Left ventricle myocardium superior (tissue), 1 donor: ENCODE results near the gene MELTF. TPM values are rescaled to one million over a fixed set of nuclear protein-coding genes. Genes with fewer than 3 reads are reported as not detected.

Source experiments
- ATAC-seq: fragments of 200-7000 bp; cut with Tn5 transposase; one replicate; pipeline ENCODE4 v1.9.1; 2020; ENCODE audit warnings: mild to moderate bottlenecking, moderate library complexity
- DNase-seq: peaks from one replicate; pipeline ENCODE4 v3.0.0-alpha.2; 2020
- intact Hi-C: fragments of 100-400 bp; cut with micrococcal nuclease; formaldehyde crosslinking; loops from one replicate; pipeline ENCODE4 v1.11.0; 2022
- total RNA-seq: library from RNA; stranded (reverse); fragmentation: NEBNext Ultra II Directional; extraction: Animal tissue kit (Norgen Biotek cat#: 25700); gene quantifications from one replicate; pipeline ENCODE4 v1.2.1, GENCODE V29; 2021
- donor health status: DM: no; HTN: yes; CAD: no; lungs with severe emphysema.

MELTF gene
- total RNA-seq, 1 donor from 2014 or later, result 3.6 TPM

GRCh38 chr3:196954832-196955231 is 74.8 kb downstream of the MELTF start:
- intact Hi-C loops, result no loop called here
- DNase-seq (no peak), ATAC-seq (no peak)

Other genes starting within 250 kb of the MELTF start
- 19.6 TPM for gene SENP5, start 161.9 kb downstream of the MELTF start, total RNA-seq
- 31.0 TPM for gene NCBP2, start 87.3 kb downstream of the MELTF start, total RNA-seq
- 2.8 TPM for gene PIGZ, start 61.0 kb downstream of the MELTF start, total RNA-seq